Right hindlimb (tissue), 1 donor: ENCODE results near the gene P2RY10.
"Not testable (repeated sequence)": the region's sequence is repeated elsewhere in the genome, so short reads cannot be mapped to it uniquely, and the experiment has no call there.

Experiments
- DNase-seq: peaks from one replicate; pipeline ENCODE4 v3.0.0-alpha.2; 2018

Gene P2RY10

DNA sequence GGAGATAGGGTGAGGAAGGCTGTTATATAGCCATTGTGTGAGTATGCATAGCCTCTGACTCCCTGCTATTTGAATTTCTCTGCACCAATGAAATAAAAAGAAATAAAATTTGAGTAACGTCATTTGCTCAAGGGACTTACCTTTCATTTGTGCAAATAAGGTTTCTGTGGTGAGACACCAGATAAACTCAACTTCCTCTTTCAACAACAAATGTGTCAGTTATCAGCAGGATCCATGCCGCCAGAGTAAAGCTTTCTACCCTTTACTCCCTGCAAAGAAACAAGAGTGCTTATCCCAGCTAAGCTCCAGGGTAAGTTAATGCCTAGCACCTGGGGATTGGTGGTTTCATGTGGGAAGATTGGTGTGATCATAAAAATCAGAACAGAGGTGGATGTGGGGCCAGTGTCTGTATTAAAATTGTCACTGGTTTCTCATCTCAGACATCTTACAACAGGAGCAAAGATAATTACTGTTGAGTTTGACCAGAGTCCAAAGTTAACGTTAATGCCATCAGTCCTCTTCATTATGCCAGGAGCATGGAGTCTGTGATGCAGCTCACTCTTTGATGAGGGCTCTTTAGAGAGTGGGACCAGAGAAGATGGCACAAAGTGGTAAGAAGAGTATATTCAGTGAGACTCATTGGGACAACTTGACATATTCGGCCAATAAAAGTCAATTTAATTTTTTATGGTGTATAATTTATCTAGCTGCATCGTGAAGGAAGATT, at the start of gene P2RY10:
TSS of gene P2RY10 (plus strand) at position 206 of the 727 bp plus-strand sequence. CDS start 15,130 bp downstream, outside the sequence.
- no peak for DNase-seq

DNA sequence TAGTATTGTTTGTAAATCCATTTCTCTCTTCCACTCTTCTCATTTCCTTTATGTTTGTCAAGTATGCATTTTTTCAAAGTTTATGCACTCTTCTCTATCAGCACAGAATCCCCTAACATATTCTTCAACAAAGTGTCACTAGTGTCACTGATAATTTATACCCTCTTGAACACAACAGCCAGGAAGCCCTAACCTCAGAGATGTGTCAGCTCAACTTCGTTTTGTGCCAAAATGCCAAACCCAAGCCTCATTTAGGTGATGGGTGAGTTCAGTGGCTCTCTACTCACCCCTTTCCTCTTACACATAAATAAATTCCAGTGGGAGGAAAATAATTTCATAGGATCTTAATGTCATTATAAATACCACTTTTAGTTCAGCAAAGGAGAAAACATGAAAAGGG, 22.4 kb upstream of the P2RY10 start:
- no peak for DNase-seq

- DNase-seq: no peak
Observed at GRCh38 chrX:78923198-78924015, 21.8 kb upstream of the P2RY10 start.

DNA sequence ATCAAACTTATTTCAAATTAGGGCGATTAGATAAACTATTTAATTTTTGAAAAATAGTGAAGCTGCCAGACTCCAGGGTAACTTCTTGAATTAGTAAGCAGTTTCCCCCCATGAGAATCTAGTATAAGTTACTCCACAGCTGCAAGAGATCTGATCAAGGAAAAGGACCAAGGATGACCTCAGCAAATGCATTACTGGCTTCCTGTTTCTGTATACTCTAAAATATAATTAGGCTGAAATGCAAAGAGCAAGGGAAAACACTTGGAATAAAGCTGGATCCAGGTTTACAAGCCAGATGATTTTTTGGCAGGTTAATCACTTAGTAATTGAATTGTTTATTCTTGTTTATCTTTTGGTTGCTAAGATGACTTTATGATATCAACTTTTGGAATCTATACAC, 13.4 kb upstream of the P2RY10 start:
- peak; percentile 44 for DNase-seq

DNA sequence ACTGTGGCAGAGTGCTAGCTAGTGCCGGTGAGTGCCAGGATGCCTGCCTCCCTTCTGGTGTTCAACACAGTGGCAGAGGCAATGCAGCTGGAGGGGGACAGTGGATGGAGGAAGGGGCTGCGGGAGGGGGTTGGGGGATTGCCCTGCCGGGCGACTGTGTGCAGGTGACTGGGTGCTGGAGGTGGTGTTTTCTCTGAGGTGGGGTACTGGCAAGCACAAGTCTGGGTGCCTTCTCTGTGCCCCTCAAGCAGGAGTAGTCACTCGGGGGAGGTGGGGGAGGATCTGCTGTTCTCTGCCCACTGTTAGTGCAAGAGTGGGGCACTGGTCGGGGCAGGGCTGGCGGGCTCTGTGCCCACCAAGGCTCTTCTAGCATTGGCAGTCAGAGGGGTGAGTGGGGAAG, 10.3 kb upstream of the P2RY10 start:
- no peak for DNase-seq

DNA sequence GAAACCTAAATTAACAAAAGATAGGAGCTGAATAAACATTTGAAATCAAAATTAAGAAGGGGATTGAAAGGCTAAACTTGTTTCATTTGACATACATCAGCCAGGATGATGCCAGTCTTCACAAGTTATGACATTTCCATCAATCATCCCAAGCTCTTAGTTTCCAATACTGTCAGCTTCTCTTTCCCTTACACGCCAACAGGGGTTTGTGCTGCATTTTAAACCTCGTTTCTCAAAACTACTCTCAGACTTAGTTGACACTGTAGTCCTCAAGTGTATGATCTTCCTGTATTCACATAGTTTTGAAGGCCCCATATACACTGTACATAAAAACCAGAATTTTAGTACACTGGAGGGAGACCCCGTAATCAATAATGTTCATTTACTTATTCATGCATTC, 840 bp upstream of the P2RY10 start:
- no peak for DNase-seq

DNA sequence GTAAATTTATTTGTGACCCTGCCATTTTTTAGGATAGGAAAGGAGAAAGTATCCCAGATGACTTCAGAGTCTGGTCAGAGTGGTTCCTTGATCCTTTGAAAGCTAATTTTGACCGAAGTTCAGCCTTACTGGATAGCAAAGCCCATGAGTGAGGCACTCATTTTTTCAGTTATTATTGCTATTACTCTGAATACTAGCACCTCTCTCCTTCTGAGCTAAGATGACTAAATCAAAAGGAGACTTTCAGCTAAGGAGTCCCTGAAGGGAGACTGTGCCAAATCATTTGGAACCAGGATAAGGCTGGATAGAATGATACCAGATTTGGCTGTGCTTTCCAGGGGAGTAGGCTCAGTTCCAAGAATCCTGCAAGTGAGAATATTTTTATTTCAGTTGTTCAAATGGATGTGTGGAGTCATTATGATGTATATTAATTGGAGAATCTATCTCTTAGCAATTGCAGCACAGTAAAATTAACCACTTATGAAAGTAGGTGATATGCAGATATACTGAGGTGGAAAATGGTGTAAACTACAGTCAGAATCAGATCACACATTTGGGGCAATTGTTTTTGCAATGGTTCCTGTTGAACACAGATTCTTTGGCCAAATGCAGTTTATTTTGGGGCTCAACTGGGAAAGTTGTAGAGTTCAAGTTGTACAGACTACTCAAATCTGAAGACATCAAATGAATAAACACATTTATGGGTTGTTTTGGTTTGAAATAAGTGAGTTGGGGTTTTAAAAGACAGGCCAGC, 1.2 kb downstream of the P2RY10 start:
- no peak for DNase-seq

GRCh38 chrX:78950009-78950835, 5.0 kb downstream of the P2RY10 start:
- no peak for DNase-seq

GRCh38 chrX:78957049-78957767, 12.0 kb downstream of the P2RY10 start:
- no peak for DNase-seq

- DNase-seq: no peak
Observed at GRCh38 chrX:78957768-78958130, 12.6 kb downstream of the P2RY10 start.

- no peak for DNase-seq
Observed at GRCh38 chrX:78958419-78959116, 13.4 kb downstream of the P2RY10 start.

GRCh38 chrX:78960888-78961287, 15.7 kb downstream of the P2RY10 start:
- no peak for DNase-seq

GRCh38 chrX:78964598-78964997, 19.4 kb downstream of the P2RY10 start:
- DNase-seq: no peak

DNA sequence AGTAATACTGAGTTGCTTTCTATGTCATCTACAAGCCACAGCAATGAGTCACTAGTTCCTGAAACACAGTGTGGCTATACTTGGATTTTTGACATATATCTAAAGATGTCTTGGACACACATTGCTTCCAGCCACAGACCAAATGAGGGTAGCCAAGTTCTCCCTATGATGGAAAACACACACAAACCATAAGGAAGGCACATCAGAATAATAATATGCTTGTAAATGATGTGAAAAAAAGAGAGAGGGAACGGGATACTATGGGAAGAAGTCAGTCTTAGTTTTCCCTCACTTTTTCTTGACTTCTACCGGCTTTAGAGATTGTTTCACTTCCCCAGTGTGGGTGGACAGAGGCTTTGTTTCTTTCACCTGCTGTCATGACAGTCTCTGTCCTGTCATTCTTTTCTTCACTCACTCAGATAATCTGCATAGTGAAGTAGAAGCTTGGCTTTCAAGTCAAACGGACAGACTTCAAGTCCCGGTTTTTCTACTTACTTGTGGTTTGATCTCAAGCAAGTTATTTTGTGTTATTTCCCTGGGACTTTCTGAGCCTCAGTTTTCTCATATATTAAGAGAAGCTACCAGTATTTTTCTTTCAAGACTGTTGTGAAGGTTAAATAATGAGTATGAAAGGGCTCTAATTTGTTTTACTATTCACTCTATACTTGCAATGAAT, 34.7 kb downstream of the P2RY10 start:
- DNase-seq: peak; percentile 15

GRCh38 chrX:78989349-78989748, 44.2 kb downstream of the P2RY10 start:
- no peak for DNase-seq

DNA sequence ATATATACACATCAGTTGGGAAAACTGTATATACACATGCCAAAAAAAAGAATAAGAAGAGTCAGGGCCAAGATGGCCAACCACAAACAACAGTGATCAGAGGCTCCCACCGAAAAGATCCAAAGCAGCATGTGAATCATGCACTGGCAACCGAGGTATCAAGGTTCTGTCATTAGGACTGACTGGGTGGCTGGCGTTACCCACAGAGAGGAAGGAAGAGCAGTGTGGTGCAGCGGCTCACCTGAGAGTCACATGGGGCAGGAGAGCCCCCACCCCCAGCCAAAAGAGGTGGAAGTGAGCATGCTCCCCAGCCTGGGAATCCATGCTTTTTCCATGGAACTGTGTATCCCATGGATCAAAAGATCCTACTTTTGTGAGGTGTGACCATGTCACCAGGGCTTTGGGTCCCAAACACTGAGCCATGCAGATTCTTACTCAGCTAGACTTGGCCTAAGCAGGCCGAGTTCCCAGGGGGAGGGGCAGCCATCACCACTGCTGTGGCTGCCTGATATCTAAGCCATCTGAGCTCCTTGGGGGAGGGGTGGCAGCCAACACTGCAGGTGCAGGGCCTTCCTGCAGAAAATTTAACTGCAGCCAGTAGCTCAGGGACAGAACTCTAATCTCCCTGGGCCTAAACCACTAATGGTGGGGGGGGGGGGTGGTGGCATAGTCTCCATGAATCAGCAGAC, 52.8 kb downstream of the P2RY10 start:
- no peak for DNase-seq

- DNase-seq: not testable (repeated sequence)
Observed at GRCh38 chrX:79007540-79007939, 62.3 kb downstream of the P2RY10 start.
